K562 (cell line): ENCODE data around the gene GYG1. TPM values are rescaled to one million over a fixed set of nuclear protein-coding genes. Genes with fewer than 3 reads are reported as not detected.

Experiments
- ATF1 ChIP-seq, 2 experiments: fragments of 450-650 bp in 1 of 2; IDR thresholded peaks; 2 replicates each; pipeline ENCODE4 v1.6.1; 2016; ENCODE audit warnings: missing compliant biosample characterization in 1 of 2, missing genetic modification characterization in 1 of 2
- CHD7 ChIP-seq: fragments of 200-600 bp; sonication (generic); IDR thresholded peaks from one replicate; pipeline ENCODE4 v1.6.1; 2012; ENCODE audit warnings: mild to moderate bottlenecking, low read depth, low read length, inconsistent platforms
- EWSR1 ChIP-seq: fragments of 450-650 bp; IDR thresholded peaks from 2 replicates; pipeline ENCODE4 v1.6.1; 2018; ENCODE audit warnings: borderline replicate concordance, mild to moderate bottlenecking, low read depth, moderate library complexity; ENCODE audit not compliant: partially characterized antibody
- HMG20B ChIP-seq: fragments of 250-450 bp; sonication (Bioruptor Pico); IDR thresholded peaks from 2 replicates; pipeline ENCODE4 v1.5.0; 2021; ENCODE audit warnings: mild to moderate bottlenecking
- PHF8 ChIP-seq: fragments of 200-600 bp; sonication (generic); IDR thresholded peaks from 2 replicates; pipeline ENCODE4 v1.6.1; 2012; ENCODE audit warnings: mixed run types, mild to moderate bottlenecking, inconsistent platforms, low read length, moderate library complexity, borderline replicate concordance
- POLR2A ChIP-seq: fragments of 450-650 bp; conservative IDR thresholded peaks from 2 replicates; pipeline ENCODE4 v1.6.1; 2016
- RB1 ChIP-seq: fragments of 450-650 bp; IDR thresholded peaks from 2 replicates; pipeline ENCODE4 v1.6.1; 2017; ENCODE audit warnings: low read depth, mild to moderate bottlenecking
- SMAD2 ChIP-seq: fragments of 150-350 bp; IDR thresholded peaks from 2 replicates; pipeline ENCODE4 v1.6.1; 2014; ENCODE audit warnings: low read depth, mild to moderate bottlenecking, low read length
- ZBTB11 ChIP-seq, 3 experiments: fragments of 200-800 bp in 1 of 3; fragments of 250-450 bp in 1 of 3; fragments of 450-650 bp in 1 of 3; sonication (Bioruptor Pico) in 1 of 3; sonication (Bioruptor generic) in 1 of 3; formaldehyde crosslinking in 1 of 3; IDR thresholded peaks; 2 replicates each; pipeline versions ENCODE4 v1.6.1 to v1.8.0; 2016 to 2022; ENCODE audit warnings: mild to moderate bottlenecking in 2 of 3, missing genetic modification characterization in 2 of 3, missing compliant biosample characterization in 1 of 3, moderate library complexity in 1 of 3
- ZBTB7A ChIP-seq: IDR thresholded peaks from 2 replicates; pipeline ENCODE4 v1.6.1; 2011; ENCODE audit warnings: low read depth, mild to moderate bottlenecking, low read length, moderate library complexity, borderline replicate concordance; ENCODE audit not compliant: control insufficient read depth
- ZFPM2 ChIP-seq: fragments of 250-450 bp; sonication (Bioruptor Pico); IDR thresholded peaks from 2 replicates; pipeline ENCODE4 v1.5.1; 2022; ENCODE audit warnings: mild to moderate bottlenecking
- ZNF146 ChIP-seq: IDR thresholded peaks from one replicate; pipeline ENCODE4 v1.6.1; 2018; ENCODE audit warnings: missing compliant biosample characterization; ENCODE audit not compliant: unreplicated experiment
- polyA plus RNA-seq, 8 experiments: library from polyadenylated mRNA; depleted of rRNA in 4 of 8; stranded (reverse) in 5 of 8; unstranded in 3 of 8; fragments of >200 nt; fragmentation: Nextera tagmentation in 2 of 8; fragmentation: Illumina TruSeq in 1 of 8; extraction: Ambion mirVana in 2 of 8; extraction: Trizol in 1 of 8; gene quantifications; 2 replicates each; pipeline versions ENCODE4 v1.2.1 to v1.2.3, GENCODE V29; 2011 to 2014; ENCODE audit warnings: inconsistent platforms in 1 of 8, missing spikeins in 1 of 8
- total RNA-seq, 7 experiments: library from RNA; depleted of rRNA in 6 of 7; stranded (reverse); fragments of >200 nt in 6 of 7; fragmentation: Illumina TruSeq in 2 of 7; extraction: Trizol in 2 of 7; gene quantifications; 2 replicates each; pipeline versions ENCODE4 v1.2.1 to v1.2.3, GENCODE V29; 2011 to 2021; ENCODE audit warnings: low replicate concordance in 1 of 7

The GYG1 gene
- total and polyA plus RNA-seq, 9 of the 15 experiments (the other 6 are each of a cell fraction or from before 2014, with no cell fraction given), result 14.6 to 38.4 (median 24.6) TPM

GRCh38 chr3:148991219-148992026 is at the start of gene GYG1 (continued):
- no peak for TF ChIP-seq CHD7
- no peak for TF ChIP-seq ZNF146 (CRISPR knock-in tag)
- no peak for TF ChIP-seq ZBTB11 (CRISPR knock-in tag; IDR thresholded peaks at IDR 0.05)
- peak; percentile 59; the same call in 1 of the 2 replicates for TF ChIP-seq RB1
- TF ChIP-seq EWSR1, result no peak
- no peak for TF ChIP-seq ZFPM2 (CRISPR knock-in tag)
- TF ChIP-seq ATF1 (CRISPR knock-in tag; IDR thresholded peaks at IDR 0.05), result no peak
- peak; percentile 57; the same call in 1 of the 2 replicates for TF ChIP-seq ATF1 (tag; IDR thresholded peaks at IDR 0.05)
- no peak for TF ChIP-seq HMG20B (CRISPR knock-in tag)
- no peak for TF ChIP-seq SMAD2
- peak; percentile 54; the same call in 1 of the 2 replicates for TF ChIP-seq PHF8
- peak; percentile 80 for TF ChIP-seq POLR2A
- TF ChIP-seq ZBTB7A, result peak; percentile 71; the same call in 1 of the 2 replicates
